Uterus (tissue), 4 donors: ENCODE results near the gene EPS15. TPM values are rescaled to one million over a fixed set of nuclear protein-coding genes. Genes with fewer than 3 reads are reported as not detected.

Experiments
- DNase-seq, 2 donors: peaks; one replicate each; pipeline ENCODE4 v3.0.0-alpha.2; 2019 to 2020
- H3K27ac ChIP-seq, 2 donors: fragments of 200-600 bp; sonication (generic); 1 replicate in 1 of 2; 2 replicates in 1 of 2; pipeline ENCODE4 v1.5.1; 2016 to 2018
- H3K27me3 ChIP-seq, 2 donors: fragments of 200-600 bp; sonication (generic); one replicate each; pipeline ENCODE4 v1.5.1; 2018 to 2019; ENCODE audit warnings: control low read depth in 1 of 2
- H3K36me3 ChIP-seq, 2 donors: fragments of 200-600 bp; sonication (generic); one replicate each; pipeline ENCODE4 v1.5.1; 2019; ENCODE audit warnings: control low read depth in 1 of 2
- H3K4me1 ChIP-seq, 2 donors: fragments of 200-600 bp; sonication (generic); one replicate each; pipeline ENCODE4 v1.5.1; 2018 to 2019; ENCODE audit warnings: control low read depth in 1 of 2
- H3K4me3 ChIP-seq, 2 donors: fragments of 200-600 bp; sonication (generic); 1 replicate in 1 of 2; 2 replicates in 1 of 2; pipeline ENCODE4 v1.5.1; 2018 to 2019; ENCODE audit warnings: mild to moderate bottlenecking in 1 of 2
- H3K9me3 ChIP-seq, 2 donors: fragments of 200-600 bp; sonication (generic); one replicate each; pipeline ENCODE4 v1.5.1; 2019; ENCODE audit warnings: control low read depth in 1 of 2
- CTCF ChIP-seq, 4 experiments: fragments of 200-600 bp in 2 of 4; fragments of 450-650 bp in 2 of 4; sonication (generic) in 2 of 4; IDR thresholded peaks; one replicate each; pipeline ENCODE4 v1.5.1; 2016 to 2019; ENCODE audit warnings: antibody characterized with exemption in 4 of 4, mild to moderate bottlenecking in 2 of 4, moderate library complexity in 1 of 4
- POLR2A ChIP-seq, 2 donors: fragments of 450-650 bp; IDR thresholded peaks; one replicate each; pipeline ENCODE4 v1.6.1; 2016; ENCODE audit warnings: antibody characterized with exemption in 2 of 2, mild to moderate bottlenecking in 1 of 2, moderate library complexity in 1 of 2
- intact Hi-C: fragments of 100-400 bp; cut with DNase I; formaldehyde crosslinking; loops from one replicate; pipeline ENCODE4 v1.15.1; 2023; ENCODE audit warnings: low total_unique reads
- total RNA-seq, 4 donors: library from RNA; depleted of rRNA in 3 of 4; stranded (reverse); fragments of >200 nt in 3 of 4; gene quantifications; one replicate each; pipeline versions ENCODE4 v1.1.0 to v1.2.4, GENCODE V29; 2014 to 2023
- donor health status: DM: yes; HTN: yes; CAD: no.

The EPS15 gene
- total RNA-seq, 4 donors from 2014 or later = 30.7 to 133 (median 81.1) TPM

GRCh38 chr1:51435878-51436277 lies 83.2 kb downstream of the EPS15 start:
- Histone ChIP-seq H3K4me1 (peaks cover 0 to 6% of the 10 kb centered on the region in 2 donors), H3K27me3 (no peaks in the 10 kb centered on the region), H3K4me3 (no peak overlapping the region), H3K27ac (no peak overlapping the region), H3K9me3 (no peaks in the 10 kb centered on the region), H3K36me3 (no peaks in the 10 kb centered on the region)
- TF ChIP-seq POLR2A (IDR thresholded peaks at IDR 0.05) (no peak), CTCF (IDR thresholded peaks at IDR 0.05) (no peak)
- DNase-seq = no peak
- intact Hi-C loops = no loop called here

- Histone ChIP-seq H3K4me1 (peaks cover 0 to 6% of the 10 kb centered on the region in 2 donors), H3K27ac (peak overlapping the region in 1 of 2 donors; percentile 46), H3K36me3 (no peaks in the 10 kb centered on the region), H3K9me3 (no peaks in the 10 kb centered on the region), H3K4me3 (no peak overlapping the region), H3K27me3 (no peaks in the 10 kb centered on the region)
- TF ChIP-seq POLR2A (IDR thresholded peaks at IDR 0.05) (no peak), CTCF (IDR thresholded peaks at IDR 0.05) (no peak)
- intact Hi-C loops = no loop called here
- no peak for DNase-seq
These were observed 85.0 kb downstream of the EPS15 start for GRCh38 chr1:51433972-51434510.

- Histone ChIP-seq H3K4me3 (no peak overlapping the region), H3K9me3 (no peaks in the 10 kb centered on the region), H3K27ac (peak overlapping the region in 1 of 2 donors; percentile 46), H3K27me3 (no peaks in the 10 kb centered on the region), H3K4me1 (peaks cover 0 to 6% of the 10 kb centered on the region in 2 donors), H3K36me3 (no peaks in the 10 kb centered on the region)
- TF ChIP-seq CTCF (IDR thresholded peaks at IDR 0.05) (no peak), POLR2A (IDR thresholded peaks at IDR 0.05) (no peak)
- DNase-seq = no peak
- intact Hi-C loops = no loop called here
These were observed 85.6 kb downstream of the EPS15 start for GRCh38 chr1:51433269-51433971.

- H3K27ac ChIP-seq = peak overlapping the region in 1 of 2 donors; percentile 6
- DNase-seq = no peak
- no peak for TF ChIP-seq POLR2A (IDR thresholded peaks at IDR 0.05)
- TF ChIP-seq CTCF (IDR thresholded peaks at IDR 0.05) = no peak
- H3K9me3 ChIP-seq = no peaks in the 10 kb centered on the region
- no peaks in the 10 kb centered on the region for H3K27me3 ChIP-seq
- intact Hi-C loops = no loop called here
- peaks cover 0 to 6% of the 10 kb centered on the region in 2 donors for H3K4me1 ChIP-seq
- H3K36me3 ChIP-seq = no peaks in the 10 kb centered on the region
- no peak overlapping the region for H3K4me3 ChIP-seq
These were observed 86.9 kb downstream of the EPS15 start for GRCh38 chr1:51432146-51432545.

GRCh38 chr1:51427438-51427837 lies 91.6 kb downstream of the EPS15 start:
- intact Hi-C loops = no loop called here
- no peaks in the 10 kb centered on the region for H3K36me3 ChIP-seq
- no peak for DNase-seq

More at GRCh38 chr1:51427438-51427837, 91.6 kb downstream of the EPS15 start:
- no peak for TF ChIP-seq CTCF (IDR thresholded peaks at IDR 0.05)
- TF ChIP-seq POLR2A (IDR thresholded peaks at IDR 0.05) = no peak
- no peaks in the 10 kb centered on the region for H3K27me3 ChIP-seq
- no peak overlapping the region for H3K4me3 ChIP-seq
- no peaks in the 10 kb centered on the region for H3K9me3 ChIP-seq
- no peak overlapping the region for H3K27ac ChIP-seq
- H3K4me1 ChIP-seq = no peaks in the 10 kb centered on the region
